ENCODE measurements around the gene SMYD3. TPM values are rescaled to one million over a fixed set of nuclear protein-coding genes. Genes with fewer than 3 reads are reported as not detected.

The SMYD3 gene
- total and polyA plus RNA-seq, 2 of the 4 experiments (the other 2 are of a cell fraction) = 26.5 to 37.6 TPM

GRCh38 chr1:245765230-245766000, 741.7 kb downstream of the SMYD3 start:
- ATAC-seq (ENCODE audit: low read depth) (peak; percentile 92), DNase-seq (peak; percentile 87)
- Histone ChIP-seq H4K5ac (ENCODE audit: low read depth, low read length) (peak overlapping the region; percentile 97), H4K20me1 (ENCODE audit: insufficient read depth, low read length) (no peaks in the 10 kb centered on the region), H2AK5ac (ENCODE audit: low read depth, low read length) (peak overlapping the region; percentile 60), H4K8ac (ENCODE audit: low read depth in 2 of 2, low read length in 2 of 2) (peak overlapping the region; percentile 45 to 81), H2AK9ac (replicated peaks; ENCODE audit: low read depth, low read length, poor library complexity) (no peak overlapping the region), H3K4me3 (ENCODE audit: insufficient read depth, low read depth, low read length) (no peak overlapping the region), H3K79me1 (ENCODE audit: low read depth in 1 of 2, low read length in 2 of 2) (no peaks in the 10 kb centered on the region), H2BK5ac (ENCODE audit: low read depth, low read length, poor library complexity, severe bottlenecking) (peak overlapping the region; percentile 3), H3K14ac (replicated peaks; ENCODE audit: low read depth, low read length) (peak overlapping the region; percentile 73), H3K9me1 (ENCODE audit: insufficient read depth, low read length) (0 out of 2 replicates have a peak, but pooled peaks cover 3% of the 10 kb centered on the region), H3K4ac (ENCODE audit: low read depth, low read length) (peak overlapping the region; percentile 69), H3K36me3 (ENCODE audit: control insufficient read depth, insufficient read depth, low read length) (no peaks in the 10 kb centered on the region), H3K18ac (ENCODE audit: low read depth, low read length) (peak overlapping the region; percentile 92), H2BK20ac (ENCODE audit: low read depth, low read length) (peak overlapping the region; percentile 87), H3K27me3 (ENCODE audit: control insufficient read depth, insufficient read depth, low read length) (no peaks in the 10 kb centered on the region), H3K9me3 (ENCODE audit: control insufficient read depth, insufficient read depth, low read length) (no peaks in the 10 kb centered on the region), H2BK15ac (ENCODE audit: low read depth, low read length) (peak overlapping the region; percentile 85; the same call in 2 of the 3 replicates), H3K4me1 (ENCODE audit: control insufficient read depth, insufficient read depth, low read length) (peaks cover 13% of the 10 kb centered on the region), H2AFZ (replicated peaks; ENCODE audit: low read length, poor library complexity) (no peak overlapping the region), H2BK120ac (ENCODE audit: low read depth, low read length) (peak overlapping the region; percentile 93), H3K27ac (ENCODE audit: insufficient read depth, low read length) (peak overlapping the region; percentile 62), H4K91ac (ENCODE audit: insufficient read depth, low read depth, low read length) (peak overlapping the region; percentile 78), H3K4me2 (ENCODE audit: low read depth, low read length) (peak overlapping the region; percentile 23), H3K23ac (ENCODE audit: low read depth, low read length) (no peak overlapping the region), H3K56ac (ENCODE audit: extremely low read depth, insufficient read depth, low read length) (no peak overlapping the region), H3K9ac (ENCODE audit: low read depth, low read length) (0 out of 2 replicates have a peak overlapping the region, but pooled peaks have one; percentile 2)
- in situ Hi-C loops (cut with MboI; ENCODE audit: low sequenced_read_pairs) (no loop called here), intact Hi-C loops (cut with micrococcal nuclease) (no loop called here), dilution Hi-C loops (cut with HindIII; ENCODE audit: low sequenced_read_pairs, unreplicated experiment) (no loop called here)
- POLR2A ChIA-PET (ENCODE audit: unreplicated experiment) = no interaction called here
- TF ChIP-seq FOS (IDR thresholded peaks at IDR 0.05; ENCODE audit: low read depth, low read length) (peak; percentile 50), CHD1 (IDR thresholded peaks at IDR 0.05; ENCODE audit: low read depth, low read length) (no peak)
- WGBS, 2 experiments (ENCODE audit: extremely low coverage in 2 of 2, insufficient read length in 1 of 2) = no CpG with 5 or more reads among the region's 10 CpGs
- CTCF ChIA-PET = no interaction called here
- BruUV-seq (replicated peaks) = no TSS peak
